ENCODE data around the gene CMYA5.

DNA sequence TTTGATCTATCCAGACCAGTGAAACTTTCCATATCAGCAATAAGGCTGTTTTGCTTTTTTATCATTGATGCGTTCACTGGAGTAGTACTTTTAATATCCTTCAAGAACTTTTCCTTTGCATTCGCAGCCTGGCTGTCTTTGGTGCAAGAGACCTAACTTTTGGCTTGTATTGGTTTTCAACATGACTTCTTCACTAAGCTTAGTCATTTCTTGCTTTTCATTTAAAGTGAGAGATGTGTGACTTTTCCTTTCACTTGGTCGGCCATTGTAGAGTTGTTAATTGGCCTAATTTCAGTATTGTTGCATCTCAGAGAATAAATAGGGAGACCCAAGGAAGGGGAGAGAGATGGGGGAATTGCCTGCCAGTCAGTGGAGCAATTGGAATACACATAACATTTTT is 26.4 kb upstream of the CMYA5 start:
- TF ChIP-seq POLR2A (IDR thresholded peaks at IDR 0.05) = no peak
- TF ChIP-seq, protein P1, sequence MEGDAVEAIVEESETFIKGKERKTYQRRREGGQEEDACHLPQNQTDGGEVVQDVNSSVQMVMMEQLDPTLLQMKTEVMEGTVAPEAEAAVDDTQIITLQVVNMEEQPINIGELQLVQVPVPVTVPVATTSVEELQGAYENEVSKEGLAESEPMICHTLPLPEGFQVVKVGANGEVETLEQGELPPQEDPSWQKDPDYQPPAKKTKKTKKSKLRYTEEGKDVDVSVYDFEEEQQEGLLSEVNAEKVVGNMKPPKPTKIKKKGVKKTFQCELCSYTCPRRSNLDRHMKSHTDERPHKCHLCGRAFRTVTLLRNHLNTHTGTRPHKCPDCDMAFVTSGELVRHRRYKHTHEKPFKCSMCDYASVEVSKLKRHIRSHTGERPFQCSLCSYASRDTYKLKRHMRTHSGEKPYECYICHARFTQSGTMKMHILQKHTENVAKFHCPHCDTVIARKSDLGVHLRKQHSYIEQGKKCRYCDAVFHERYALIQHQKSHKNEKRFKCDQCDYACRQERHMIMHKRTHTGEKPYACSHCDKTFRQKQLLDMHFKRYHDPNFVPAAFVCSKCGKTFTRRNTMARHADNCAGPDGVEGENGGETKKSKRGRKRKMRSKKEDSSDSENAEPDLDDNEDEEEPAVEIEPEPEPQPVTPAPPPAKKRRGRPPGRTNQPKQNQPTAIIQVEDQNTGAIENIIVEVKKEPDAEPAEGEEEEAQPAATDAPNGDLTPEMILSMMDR (IDR thresholded peaks at IDR 0.05) = no peak

Data from ovary (tissue), 3 donors.